WTC11 (cell line): ENCODE data around the gene TSPAN18. TPM values are rescaled to one million over a fixed set of nuclear protein-coding genes. Genes with fewer than 3 reads are reported as not detected.

Source experiments
- ATAC-seq: fragments of 200-7000 bp; cut with Tn5 transposase; 2 replicates; pipeline ENCODE4 v1.10.0; 2021; ENCODE audit warnings: mild to moderate bottlenecking, moderate library complexity
- CTCF ChIA-PET: fragments of 300-600 bp; sonication (Branson Sonifier 250); formaldehyde crosslinking; loops from one replicate; lab custom pipeline; 2021; ENCODE audit warnings: antibody characterized with exemption; lab: Charles Lee
- POLR2A ChIA-PET: fragments of 350-600 bp; sonication (Branson Sonifier 250); formaldehyde crosslinking; loops from one replicate; lab custom pipeline; 2021; ENCODE audit warnings: antibody characterized with exemption; lab: Charles Lee
- DNase-seq: peaks from one replicate; pipeline ENCODE4 v3.0.0; 2021; ENCODE audit warnings: low spot score
- H3K27ac Mint-ChIP-seq: 2 replicates; pipeline ENCODE4 v1.8.0; 2021; ENCODE audit warnings: mixed read lengths
- H3K27me3 Mint-ChIP-seq: 2 replicates; pipeline ENCODE4 v1.8.0; 2021; ENCODE audit warnings: low read depth, mild to moderate bottlenecking, moderate library complexity, mixed read lengths
- H3K36me3 Mint-ChIP-seq: 2 replicates; pipeline ENCODE4 v1.8.0; 2021; ENCODE audit warnings: mixed read lengths
- H3K4me1 Mint-ChIP-seq: 2 replicates; pipeline ENCODE4 v1.8.0; 2022; ENCODE audit warnings: mixed read lengths
- H3K4me3 Mint-ChIP-seq: 2 replicates; pipeline ENCODE4 v1.8.0; 2021; ENCODE audit warnings: mild to moderate bottlenecking, moderate library complexity, mixed read lengths
- H3K9me3 Mint-ChIP-seq: 2 replicates; pipeline ENCODE4 v1.8.0; 2021; ENCODE audit warnings: mixed read lengths
- AR ChIP-seq: fragments of 250-450 bp; sonication (Bioruptor Pico); IDR thresholded peaks from 2 replicates; pipeline ENCODE4 v1.9.0; 2021; ENCODE audit warnings: mild to moderate bottlenecking
- CREM ChIP-seq: sonication (generic); formaldehyde crosslinking; IDR thresholded peaks from 2 replicates; pipeline ENCODE4 v1.8.1; 2022; ENCODE audit warnings: mild to moderate bottlenecking, missing genetic modification reagents, moderate library complexity
- E2F1 ChIP-seq: sonication (generic); formaldehyde crosslinking; IDR thresholded peaks from 2 replicates; pipeline ENCODE4 v1.8.0; 2022; ENCODE audit warnings: mild to moderate bottlenecking, missing genetic modification reagents
- E2F5 ChIP-seq: sonication (generic); formaldehyde crosslinking; IDR thresholded peaks from 2 replicates; pipeline ENCODE4 v1.8.1; 2022; ENCODE audit warnings: mild to moderate bottlenecking, moderate library complexity, missing genetic modification reagents
- GTF2I ChIP-seq: fragments of 250-450 bp; sonication (Bioruptor Pico); conservative IDR thresholded peaks from 2 replicates; pipeline ENCODE4 v1.4.0; 2021; ENCODE audit warnings: mild to moderate bottlenecking
- IRF2 ChIP-seq: sonication (generic); formaldehyde crosslinking; IDR thresholded peaks from 2 replicates; pipeline ENCODE4 v1.8.0; 2022; ENCODE audit warnings: low read depth, missing genetic modification reagents, borderline replicate concordance
- OVOL2 ChIP-seq: fragments of 250-450 bp; sonication (Bioruptor Pico); IDR thresholded peaks from 2 replicates; pipeline ENCODE4 v1.9.0; 2021; ENCODE audit warnings: mild to moderate bottlenecking, borderline replicate concordance
- TP53 ChIP-seq: sonication (generic); formaldehyde crosslinking; IDR thresholded peaks from 2 replicates; pipeline ENCODE4 v1.8.1; 2023; ENCODE audit warnings: mild to moderate bottlenecking, missing genetic modification reagents
- ZNF232 ChIP-seq: sonication (generic); formaldehyde crosslinking; IDR thresholded peaks from 2 replicates; pipeline ENCODE4 v1.8.0; 2022; ENCODE audit warnings: mild to moderate bottlenecking, missing genetic modification reagents
- ZNF396 ChIP-seq: fragments of 250-450 bp; sonication (Bioruptor Pico); IDR thresholded peaks from 2 replicates; pipeline ENCODE4 v1.8.0; 2021; ENCODE audit warnings: mild to moderate bottlenecking, moderate library complexity, borderline replicate concordance
- ZNF416 ChIP-seq: fragments of 250-450 bp; sonication (Bioruptor Pico); IDR thresholded peaks from 2 replicates; pipeline ENCODE4 v1.9.0; 2021; ENCODE audit warnings: mild to moderate bottlenecking, inconsistent platforms
- ZNF671 ChIP-seq: fragments of 250-450 bp; sonication (Bioruptor Pico); IDR thresholded peaks from 2 replicates; pipeline ENCODE4 v1.8.0; 2021; ENCODE audit warnings: mild to moderate bottlenecking
- ZSCAN18 ChIP-seq: fragments of 250-450 bp; sonication (Bioruptor Pico); IDR thresholded peaks from 2 replicates; pipeline ENCODE4 v2.1.2; 2022; ENCODE audit warnings: mild to moderate bottlenecking, moderate library complexity
- total RNA-seq: library from RNA; stranded (reverse); gene quantifications from 3 replicates; pipeline ENCODE4 v1.2.3, GENCODE V29; 2021

The TSPAN18 gene
- total RNA-seq, 1 experiment from 2014 or later: 44.7 TPM

- TF ChIP-seq E2F1 (CRISPR knock-in tag) (no peak), ZNF416 (CRISPR knock-in tag) (no peak), TP53 (CRISPR knock-in tag) (no peak), AR (no peak)
Measured at GRCh38 chr11:44701276-44701675, 25.5 kb upstream of the TSPAN18 start (continued).

GRCh38 chr11:44702889-44703288 is 23.9 kb upstream of the TSPAN18 start:
- Mint-ChIP-seq H3K9me3 (peaks cover 12% of the 10 kb centered on the region), H3K27ac (no peak overlapping the region), H3K36me3 (peaks cover 5% of the 10 kb centered on the region), H3K4me3 (no peak overlapping the region), H3K27me3 (no peaks in the 10 kb centered on the region), H3K4me1 (peaks cover 8% of the 10 kb centered on the region)
- POLR2A ChIA-PET: no interaction called here
- no peak for DNase-seq
- no peak for ATAC-seq
- TF ChIP-seq ZNF232: no peak
- TF ChIP-seq ZSCAN18 (CRISPR knock-in tag): no peak
- no peak for TF ChIP-seq OVOL2 (CRISPR knock-in tag)
- no peak for TF ChIP-seq IRF2 (CRISPR knock-in tag)
- no peak for TF ChIP-seq ZNF671 (CRISPR knock-in tag)
- TF ChIP-seq CREM (CRISPR knock-in tag): no peak
- TF ChIP-seq E2F5 (CRISPR knock-in tag): no peak
- no peak for TF ChIP-seq ZNF396 (CRISPR knock-in tag)
- CTCF ChIA-PET: no interaction called here

- Mint-ChIP-seq H3K27me3 (peaks cover 7% of the 10 kb centered on the region), H3K4me1 (peaks cover 25% of the 10 kb centered on the region), H3K36me3 (peaks cover 5% of the 10 kb centered on the region), H3K4me3 (no peak overlapping the region), H3K9me3 (peaks cover 12% of the 10 kb centered on the region), H3K27ac (no peak overlapping the region)
- DNase-seq (no peak), ATAC-seq (no peak)
- TF ChIP-seq AR (no peak), GTF2I (CRISPR knock-in tag) (peak; percentile 58; the same call in 1 of the 2 replicates)
- POLR2A ChIA-PET: interaction anchor here (0.5 kb wide), 1 partner anchor 694 kb away, joined by 3 read pairs; no protein-coding TSS in a partner anchor
- CTCF ChIA-PET: interaction anchor here (1.2 kb wide), 1 partner anchor 90 kb away, joined by 3 read pairs; no protein-coding TSS in a partner anchor
Measured at GRCh38 chr11:44707094-44707493, 19.7 kb upstream of the TSPAN18 start.
